NT2/D1 (cell line): ENCODE measurements around the gene MYBPH.

Experiments used
- SUZ12 ChIP-seq: IDR thresholded peaks from 2 replicates; pipeline ENCODE4 v1.6.1; 2011; ENCODE audit not compliant: insufficient read length, insufficient read depth; ENCODE audit errors: extremely low read depth
- YY1 ChIP-seq: IDR thresholded peaks from 2 replicates; pipeline ENCODE4 v1.6.1; 2011; ENCODE audit not compliant: insufficient read length, insufficient read depth

DNA sequence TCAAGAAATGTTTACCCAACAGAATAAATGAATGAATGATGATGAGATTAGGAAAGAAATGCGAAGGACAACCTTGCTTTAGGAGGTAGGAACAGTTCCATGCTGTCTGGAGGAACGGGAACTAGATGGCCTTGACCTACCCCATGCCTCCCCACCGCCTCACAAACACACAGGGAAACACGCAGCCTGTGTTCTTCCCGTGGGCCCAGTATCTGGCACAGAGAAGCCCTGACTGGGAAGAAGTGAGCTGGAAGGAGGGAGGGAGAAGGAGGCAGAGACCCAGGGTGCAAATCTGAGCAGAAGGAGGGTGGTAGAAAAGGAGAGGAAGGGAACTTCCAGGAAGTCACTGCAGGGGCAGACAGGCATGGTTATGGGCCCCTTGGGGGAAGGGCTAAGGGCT, 51.6 kb downstream of the MYBPH start:
- TF ChIP-seq YY1 (no peak), SUZ12 (no peak)
